NCI-H69 (cell line): ENCODE data around the gene SMG6.

Experiments
- DNase-seq: peaks from one replicate; lab custom pipeline; 2025; lab: John Stamatoyannopoulos, UW

Gene SMG6

GRCh38 chr17:2235265-2235664 is 68.3 kb downstream of the SMG6 start:
- no peak for DNase-seq

GRCh38 chr17:2233441-2233947 is 70.1 kb downstream of the SMG6 start:
- no peak for DNase-seq

GRCh38 chr17:2232244-2232638 is 71.3 kb downstream of the SMG6 start:
- no peak for DNase-seq

GRCh38 chr17:2230877-2231276 is 72.7 kb downstream of the SMG6 start:
- DNase-seq = no peak

- DNase-seq = no peak
Measured at GRCh38 chr17:2227025-2227699, 76.4 kb downstream of the SMG6 start.

- no peak for DNase-seq
Measured at GRCh38 chr17:2223617-2223927, 80.0 kb downstream of the SMG6 start.

- peak; percentile 2 for DNase-seq
Measured at GRCh38 chr17:2222901-2223616, 80.5 kb downstream of the SMG6 start.

- DNase-seq = no peak
Measured at GRCh38 chr17:2222301-2222700, 81.3 kb downstream of the SMG6 start.

- DNase-seq = no peak
Measured at GRCh38 chr17:2218426-2218825, 85.2 kb downstream of the SMG6 start.

- DNase-seq = no peak
Measured at GRCh38 chr17:2215616-2216364, 87.8 kb downstream of the SMG6 start.

- no peak for DNase-seq
Measured at GRCh38 chr17:2214929-2215615, 88.5 kb downstream of the SMG6 start.

- no peak for DNase-seq
Measured at GRCh38 chr17:2214047-2214928, 89.3 kb downstream of the SMG6 start.

- peak; percentile 53 for DNase-seq
Measured at GRCh38 chr17:2213291-2213960, 90.2 kb downstream of the SMG6 start.

- no peak for DNase-seq
Measured at GRCh38 chr17:2212400-2212981, 91.1 kb downstream of the SMG6 start.

GRCh38 chr17:2211661-2212399 is 91.8 kb downstream of the SMG6 start:
- no peak for DNase-seq

- DNase-seq = no peak
Measured at GRCh38 chr17:2210726-2211125, 92.9 kb downstream of the SMG6 start.

GRCh38 chr17:2207815-2208515 is 95.6 kb downstream of the SMG6 start:
- DNase-seq = no peak

- no peak for DNase-seq
Measured at GRCh38 chr17:2204393-2204792, 99.2 kb downstream of the SMG6 start.

- DNase-seq = no peak
Measured at GRCh38 chr17:2203818-2204217, 99.8 kb downstream of the SMG6 start.
